Activated T-cell treated with anti-CD3 and anti-CD28 coated beads, Interleukin-2, amount 50 U/mL, for 24 hours (primary cell): ENCODE results near the gene MSMB.
"Not testable (repeated sequence)": the region's sequence is repeated elsewhere in the genome, so short reads cannot be mapped to it uniquely, and the experiment has no call there.

Experiments used
- DNase-seq: peaks from one replicate; pipeline ENCODE4 v3.0.0-alpha.2; 2020
- H3K27ac Mint-ChIP-seq: 2 replicates; pipeline ENCODE4 v1.8.0; 2020; ENCODE audit warnings: mild to moderate bottlenecking, mixed read lengths
- H3K27me3 Mint-ChIP-seq: 2 replicates; pipeline ENCODE4 v1.8.0; 2020; ENCODE audit warnings: mixed read lengths
- H3K36me3 Mint-ChIP-seq: 2 replicates; pipeline ENCODE4 v1.8.0; 2020; ENCODE audit warnings: low read depth, mixed read lengths
- H3K4me1 Mint-ChIP-seq: 2 replicates; pipeline ENCODE4 v1.8.0; 2020; ENCODE audit warnings: low read depth, mixed read lengths
- H3K4me3 Mint-ChIP-seq: 2 replicates; pipeline ENCODE4 v1.8.0; 2020; ENCODE audit warnings: mild to moderate bottlenecking, moderate library complexity, mixed read lengths
- H3K9me3 Mint-ChIP-seq: 2 replicates; pipeline ENCODE4 v1.8.0; 2020; ENCODE audit warnings: mixed read lengths

The MSMB gene, protein sequence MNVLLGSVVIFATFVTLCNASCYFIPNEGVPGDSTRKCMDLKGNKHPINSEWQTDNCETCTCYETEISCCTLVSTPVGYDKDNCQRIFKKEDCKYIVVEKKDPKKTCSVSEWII

DNA sequence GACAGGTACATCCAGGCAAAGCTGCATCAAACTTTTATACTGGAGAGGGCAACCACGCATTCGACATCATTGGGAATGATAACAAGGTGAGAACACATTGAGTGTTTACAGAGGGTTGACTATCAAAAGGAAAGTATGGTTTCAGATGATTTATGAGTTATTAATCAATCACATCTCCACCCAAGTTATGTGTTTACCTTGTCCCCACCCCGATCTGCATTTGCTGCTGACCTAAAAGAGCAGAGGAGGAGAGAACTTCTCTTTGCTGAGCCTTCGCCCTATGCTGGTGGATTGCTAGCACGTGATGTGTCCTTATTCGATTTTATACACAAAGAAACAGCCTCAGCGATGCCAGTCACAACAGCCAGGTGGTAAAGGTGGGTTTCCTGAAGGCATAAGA lies at the start of gene MSMB:
TSS of gene MSMB (minus strand) at position 9 of the 400 bp plus-strand sequence. CDS start 32 bp downstream, outside the sequence.
- Mint-ChIP-seq H3K27ac (no peak within 1 kb of the TSS), H3K9me3 (no peaks in the 10 kb centered on the region), H3K4me1 (no peaks in the 10 kb centered on the region), H3K36me3 (no peaks in the 10 kb centered on the region), H3K4me3 (no peak within 1 kb of the TSS), H3K27me3 (no peaks in the 10 kb centered on the region)
- DNase-seq: no peak

- Mint-ChIP-seq H3K9me3 (no peaks in the 10 kb centered on the region), H3K27ac (peak overlapping the region; percentile 79), H3K27me3 (no peaks in the 10 kb centered on the region), H3K36me3 (no peaks in the 10 kb centered on the region), H3K4me1 (peaks cover 2% of the 10 kb centered on the region), H3K4me3 (peak overlapping the region; percentile 6)
- peak; percentile 53 for DNase-seq
Observed at GRCh38 chr10:46094931-46095750, 49.1 kb upstream of the MSMB start.

DNA sequence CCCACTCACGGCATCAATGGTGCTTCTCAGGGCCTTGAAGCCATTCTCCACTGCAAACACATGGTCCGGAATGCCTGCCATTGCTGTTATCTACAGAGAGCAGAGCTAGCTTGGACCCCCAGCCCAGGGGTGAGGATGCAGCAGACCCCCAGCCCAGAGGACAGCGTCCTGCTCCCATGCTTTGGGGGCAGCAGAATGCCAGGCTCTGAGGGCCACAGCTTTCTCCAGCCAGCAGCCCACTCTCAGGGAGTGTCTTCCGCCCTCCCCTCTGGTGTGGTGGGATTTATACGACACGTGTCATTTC lies 48.1 kb upstream of the MSMB start:
- Mint-ChIP-seq H3K27ac (no peak overlapping the region), H3K36me3 (no peaks in the 10 kb centered on the region), H3K27me3 (no peaks in the 10 kb centered on the region), H3K4me3 (no peak overlapping the region), H3K4me1 (peaks cover 2% of the 10 kb centered on the region), H3K9me3 (no peaks in the 10 kb centered on the region)
- DNase-seq: no peak

DNA sequence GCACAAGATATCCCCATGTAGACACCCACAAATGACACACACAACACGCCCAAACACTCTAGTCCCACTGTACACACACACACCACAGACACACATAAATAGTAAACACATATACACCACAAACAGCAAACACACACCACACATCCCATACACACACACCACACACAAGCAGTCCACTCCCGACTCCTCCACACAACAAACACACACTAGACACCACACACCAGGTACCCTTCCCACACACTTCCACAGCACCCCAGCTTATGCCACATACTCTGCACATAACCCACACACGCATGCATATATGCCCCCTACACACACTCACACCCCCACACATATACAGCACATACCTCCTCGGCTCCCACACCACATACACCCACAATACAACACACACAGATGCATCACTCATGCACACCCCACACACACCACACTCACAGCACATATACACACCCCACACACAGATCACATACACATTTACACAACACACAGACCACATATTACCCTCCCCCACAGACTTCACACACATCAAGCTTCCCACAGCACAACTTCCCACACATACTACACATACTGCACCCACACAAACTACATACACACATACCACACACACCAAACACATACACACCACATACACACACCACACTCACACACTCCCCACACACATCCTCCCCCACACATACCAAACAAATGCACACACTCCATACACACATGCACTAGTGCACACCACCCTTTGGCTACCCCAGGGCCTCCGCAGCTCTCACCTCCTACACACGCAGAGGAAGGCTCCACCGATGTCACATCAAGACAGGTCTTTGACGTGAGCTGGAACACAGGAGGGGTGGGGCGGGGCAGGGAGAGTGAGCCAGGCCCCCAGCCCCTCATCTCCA lies 47.5 kb upstream of the MSMB start:
- H3K4me3 Mint-ChIP-seq, H3K36me3 Mint-ChIP-seq, H3K27me3 Mint-ChIP-seq, H3K27ac Mint-ChIP-seq, H3K9me3 Mint-ChIP-seq, H3K4me1 Mint-ChIP-seq: not testable (repeated sequence)
- peak; percentile 56 for DNase-seq

DNA sequence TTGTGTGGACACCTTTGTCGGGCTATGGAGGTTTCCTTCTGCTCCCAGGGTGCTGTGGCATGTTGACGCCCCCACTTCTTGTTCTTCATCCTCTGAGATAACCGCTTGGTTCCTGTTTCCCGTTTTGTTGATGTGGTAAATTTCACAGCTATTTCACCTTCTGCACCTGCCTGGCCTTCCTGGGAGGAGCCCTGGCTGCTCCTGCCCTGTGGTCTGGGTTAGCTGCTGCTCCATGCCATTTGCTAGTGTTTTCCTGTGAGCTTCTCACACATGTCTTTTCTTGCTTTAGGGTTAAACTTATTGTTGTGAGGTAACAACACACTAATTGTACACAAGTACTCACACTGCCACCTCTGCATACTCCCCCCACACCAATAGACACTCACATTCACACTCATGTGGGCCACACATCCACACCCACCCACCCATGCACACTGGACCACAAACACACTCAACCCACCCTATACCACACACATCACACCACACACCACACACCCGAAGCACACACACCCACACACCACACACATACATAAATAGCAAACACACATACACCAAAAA lies 46.5 kb upstream of the MSMB start:
- H3K9me3 Mint-ChIP-seq: no peaks in the 10 kb centered on the region
- no peak for DNase-seq
- no peaks in the 10 kb centered on the region for H3K27me3 Mint-ChIP-seq
- no peaks in the 10 kb centered on the region for H3K36me3 Mint-ChIP-seq
- no peak overlapping the region for H3K27ac Mint-ChIP-seq
- no peak overlapping the region for H3K4me3 Mint-ChIP-seq
- no peaks in the 10 kb centered on the region for H3K4me1 Mint-ChIP-seq

DNA sequence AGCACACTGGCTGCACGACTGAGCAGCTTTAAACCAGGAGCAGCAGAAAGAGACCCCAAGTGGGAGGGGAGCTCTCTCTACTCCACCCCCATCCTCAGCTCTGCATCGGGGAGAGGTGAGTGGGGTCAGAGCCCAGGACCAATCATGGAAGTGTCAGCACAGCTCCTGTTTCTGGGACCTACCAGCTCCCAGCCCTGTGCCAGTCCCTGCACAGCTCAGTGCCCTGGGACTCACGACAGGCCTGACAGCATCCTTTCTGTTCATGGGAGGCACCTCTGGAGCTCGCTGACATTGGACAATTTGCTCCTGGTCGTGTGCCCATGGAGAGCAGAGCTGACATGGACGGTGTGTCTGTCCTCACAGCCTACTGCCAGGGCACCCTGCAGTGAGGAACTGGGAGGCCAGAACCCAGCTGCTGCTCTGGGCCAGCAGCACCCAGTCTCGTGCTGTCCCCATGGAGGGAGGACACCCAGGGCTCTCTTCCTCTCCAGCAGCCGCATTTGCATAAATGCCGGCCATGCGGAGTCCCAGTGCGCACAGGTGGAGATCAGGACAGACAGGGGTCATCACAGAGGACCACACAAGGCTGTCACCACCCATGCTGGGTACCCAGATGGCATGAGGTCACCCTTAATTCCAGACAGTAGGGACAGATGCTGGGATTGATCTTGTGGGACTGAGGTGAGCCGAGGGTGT lies 45.9 kb upstream of the MSMB start:
- Mint-ChIP-seq H3K9me3 (no peaks in the 10 kb centered on the region), H3K27me3 (no peaks in the 10 kb centered on the region), H3K36me3 (no peaks in the 10 kb centered on the region), H3K4me1 (no peaks in the 10 kb centered on the region), H3K27ac (peak overlapping the region; percentile 63), H3K4me3 (no peak overlapping the region)
- peak; percentile 48 for DNase-seq

- Mint-ChIP-seq H3K36me3 (no peaks in the 10 kb centered on the region), H3K9me3 (no peaks in the 10 kb centered on the region), H3K27ac (peak overlapping the region; percentile 63), H3K4me3 (no peak overlapping the region), H3K4me1 (no peaks in the 10 kb centered on the region), H3K27me3 (no peaks in the 10 kb centered on the region)
- no peak for DNase-seq
Observed at GRCh38 chr10:46091080-46091827, 45.2 kb upstream of the MSMB start.

DNA sequence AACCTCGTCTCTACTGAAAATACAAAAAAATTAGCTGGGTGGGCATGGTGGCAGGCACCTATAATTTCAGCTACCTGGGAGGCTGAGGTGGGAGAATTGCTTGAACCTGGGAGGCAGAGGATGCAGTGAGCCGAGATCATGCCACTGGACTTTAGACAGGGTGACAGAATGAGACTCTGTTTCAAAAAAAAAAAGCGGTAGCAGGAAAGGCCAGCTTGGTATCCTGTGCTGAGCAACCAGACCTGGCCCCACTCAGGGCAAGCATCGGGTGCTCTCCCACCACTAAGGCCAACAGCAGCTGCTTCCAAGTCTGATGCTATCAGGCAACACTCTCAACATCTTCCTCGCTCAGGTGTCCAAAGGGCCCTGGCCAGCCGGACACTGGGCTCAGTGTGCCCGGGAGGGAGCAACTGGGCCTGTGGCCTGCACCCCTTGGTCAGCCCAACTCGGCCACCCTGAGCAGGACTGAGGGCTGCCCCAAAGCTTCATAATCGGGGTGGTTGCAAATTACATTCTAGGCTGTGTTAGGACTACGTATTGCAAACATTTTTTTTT lies 44.3 kb upstream of the MSMB start:
- Mint-ChIP-seq H3K4me1 (no peaks in the 10 kb centered on the region), H3K4me3 (no peak overlapping the region), H3K27ac (peak overlapping the region; percentile 63), H3K36me3 (no peaks in the 10 kb centered on the region), H3K9me3 (no peaks in the 10 kb centered on the region), H3K27me3 (no peaks in the 10 kb centered on the region)
- no peak for DNase-seq

- not testable (repeated sequence) for DNase-seq, H3K27ac Mint-ChIP-seq, H3K27me3 Mint-ChIP-seq, H3K4me3 Mint-ChIP-seq, H3K4me1 Mint-ChIP-seq, H3K36me3 Mint-ChIP-seq, H3K9me3 Mint-ChIP-seq
Observed at GRCh38 chr10:46087381-46087780, 41.3 kb upstream of the MSMB start.

DNA sequence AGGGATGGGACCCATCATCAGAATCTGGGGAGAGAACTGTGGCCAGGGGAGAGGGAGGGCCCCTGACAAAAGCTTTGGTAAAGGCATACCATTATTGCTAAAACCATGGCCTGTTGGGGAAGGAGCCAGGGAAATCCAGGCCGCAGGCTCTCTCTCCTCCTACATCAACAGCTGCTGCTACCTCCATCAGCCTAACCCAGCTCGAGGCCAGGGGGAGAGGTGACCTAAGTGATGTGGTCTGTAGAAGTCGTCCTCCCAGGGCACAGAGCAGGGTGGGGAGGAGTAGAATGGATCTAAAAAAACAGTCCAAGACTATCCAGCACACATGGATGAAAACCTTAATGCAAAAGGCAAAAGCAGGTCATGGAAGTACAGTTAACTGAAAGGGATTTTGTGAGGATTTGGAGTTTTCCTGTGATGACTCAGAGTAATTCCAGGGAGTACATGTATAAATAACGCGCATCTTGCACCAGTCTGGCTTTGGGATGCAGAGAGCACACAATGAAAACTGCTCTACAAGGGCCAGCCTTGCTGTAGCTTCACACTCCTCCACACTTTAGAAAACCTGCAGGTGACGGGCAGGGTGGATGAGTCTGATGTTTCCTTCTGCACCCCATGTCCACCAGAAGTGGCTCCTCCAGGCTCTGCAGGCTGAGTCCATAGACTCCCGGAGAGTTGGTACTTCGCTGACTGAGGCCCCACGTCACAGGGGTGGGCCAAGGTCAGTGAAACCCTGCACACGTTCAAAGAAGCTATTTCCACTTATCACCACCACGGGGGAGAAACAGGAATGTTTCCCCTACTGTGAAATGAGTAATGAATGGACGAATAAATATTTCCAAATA lies 38.5 kb upstream of the MSMB start:
- Mint-ChIP-seq H3K27ac (no peak overlapping the region), H3K9me3 (peaks cover 2% of the 10 kb centered on the region)

GRCh38 chr10:46080886-46081285 lies 34.8 kb upstream of the MSMB start:
- peaks cover 17% of the 10 kb centered on the region for H3K4me1 Mint-ChIP-seq
- no peak overlapping the region for H3K4me3 Mint-ChIP-seq
- H3K27ac Mint-ChIP-seq: no peak overlapping the region
- no peaks in the 10 kb centered on the region for H3K27me3 Mint-ChIP-seq
- H3K9me3 Mint-ChIP-seq: peaks cover 2% of the 10 kb centered on the region
- no peaks in the 10 kb centered on the region for H3K36me3 Mint-ChIP-seq
- DNase-seq: no peak

More for the DNA sequence above, 38.5 kb upstream of the MSMB start:
- no peak for DNase-seq
- no peaks in the 10 kb centered on the region for H3K36me3 Mint-ChIP-seq
- no peaks in the 10 kb centered on the region for H3K27me3 Mint-ChIP-seq
- H3K4me1 Mint-ChIP-seq: peaks cover 4% of the 10 kb centered on the region
- no peak overlapping the region for H3K4me3 Mint-ChIP-seq

- no peaks in the 10 kb centered on the region for H3K27me3 Mint-ChIP-seq
- no peak overlapping the region for H3K4me3 Mint-ChIP-seq
- H3K4me1 Mint-ChIP-seq: peaks cover 17% of the 10 kb centered on the region
- no peaks in the 10 kb centered on the region for H3K36me3 Mint-ChIP-seq
- DNase-seq: no peak
- no peak overlapping the region for H3K27ac Mint-ChIP-seq
- peaks cover 2% of the 10 kb centered on the region for H3K9me3 Mint-ChIP-seq
Observed at GRCh38 chr10:46079831-46080585, 33.9 kb upstream of the MSMB start.
